Tibial nerve (tissue), 4 donors: Measurements from ENCODE around the gene DRC1. TPM values are rescaled to one million over a fixed set of nuclear protein-coding genes. Genes with fewer than 3 reads are reported as not detected.
A peak's percentile ranks its signal among the peaks of the same experiment; 100 is the strongest.

Experiments used
- DNase-seq, 2 donors: peaks; one replicate each; pipeline ENCODE4 v3.0.0-alpha.2; 2019; ENCODE audit warnings: low spot score in 2 of 2
- H3K27ac ChIP-seq, 4 donors: fragments of 200-600 bp; sonication (generic) in 3 of 4; one replicate each; pipeline ENCODE4 v1.5.1; 2017 to 2019; ENCODE audit warnings: mild to moderate bottlenecking in 1 of 4
- H3K27me3 ChIP-seq, 2 donors: fragments of 200-600 bp; sonication (generic) in 1 of 2; one replicate each; pipeline versions ENCODE4 v1.5.1 to v1.6.0; 2017 to 2019
- H3K36me3 ChIP-seq, 3 donors: fragments of 200-600 bp; sonication (generic); one replicate each; pipeline ENCODE4 v1.5.1; 2018 to 2019
- H3K4me1 ChIP-seq, 4 donors: fragments of 200-600 bp; sonication (generic) in 3 of 4; one replicate each; pipeline ENCODE4 v1.5.1; 2017 to 2019
- H3K4me3 ChIP-seq, 4 donors: fragments of 200-600 bp; sonication (generic) in 3 of 4; one replicate each; pipeline ENCODE4 v1.5.1; 2017 to 2019; ENCODE audit warnings: mild to moderate bottlenecking in 1 of 4, moderate library complexity in 1 of 4
- H3K9me3 ChIP-seq, 4 donors: fragments of 200-600 bp; sonication (generic) in 3 of 4; one replicate each; pipeline ENCODE4 v1.5.1; 2017 to 2019
- EP300 ChIP-seq, 2 donors: sonication (generic); formaldehyde crosslinking; IDR thresholded peaks; one replicate each; pipeline ENCODE4 v1.6.1; 2017; ENCODE audit warnings: antibody characterized with exemption in 2 of 2, mild to moderate bottlenecking in 1 of 2
- POLR2A ChIP-seq, 2 donors: fragments of 450-650 bp; IDR thresholded peaks; one replicate each; pipeline ENCODE4 v1.6.1; 2017; ENCODE audit warnings: antibody characterized with exemption in 2 of 2, mild to moderate bottlenecking in 2 of 2, moderate library complexity in 2 of 2
- WGBS, 2 donors: methylation state at CpG; one replicate each; pipeline ENCODE4 v1.1.5; 2018; 5-methylcytosine and 5-hydroxymethylcytosine counted together
- total RNA-seq, 4 donors: library from RNA; depleted of rRNA; stranded (reverse); fragments of >200 nt; gene quantifications; one replicate each; pipeline ENCODE4 v1.1.0, GENCODE V29; 2016
- TF ChIP-seq, protein P1 (sequence below), 5 experiments: fragments of 200-600 bp in 3 of 5; fragments of 450-650 bp in 2 of 5; sonication (generic) in 3 of 5; IDR thresholded peaks; one replicate each; pipeline ENCODE4 v1.5.1; 2016 to 2019; ENCODE audit warnings: antibody characterized with exemption in 5 of 5, mild to moderate bottlenecking in 3 of 5, moderate library complexity in 2 of 5

The DRC1 gene
- total RNA-seq, 4 donors from 2014 or later, result 0.22 to 5.7 (median 1.7) TPM

DNA sequence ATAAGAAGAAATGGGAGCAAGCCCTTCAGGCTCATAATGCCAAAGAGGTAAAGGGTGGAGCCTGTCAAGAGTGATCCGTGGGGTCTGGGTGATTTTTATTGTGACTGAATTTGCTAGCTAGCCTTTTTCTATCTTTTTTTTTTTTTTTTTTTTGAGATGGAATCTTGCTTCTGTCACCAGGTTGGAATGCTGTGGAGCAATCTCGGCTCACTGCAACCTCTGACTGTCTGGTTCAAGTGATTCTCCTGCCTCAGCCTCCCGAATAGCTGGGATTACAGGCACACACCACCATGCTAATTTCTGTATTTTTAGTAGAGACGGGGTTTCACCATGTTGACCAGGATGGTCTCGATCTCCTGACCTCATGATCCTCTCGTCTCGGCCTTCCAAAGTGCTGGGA lies 29.1 kb downstream of the DRC1 start:
- Histone ChIP-seq H3K36me3 (no peaks in the 10 kb centered on the region), H3K4me3 (no peak overlapping the region), H3K9me3 (no peaks in the 10 kb centered on the region), H3K27me3 (no peaks in the 10 kb centered on the region), H3K27ac (peak overlapping the region in 2 of 4 donors; percentile 19 to 72), H3K4me1 (peaks cover 0 to 28% (median 9%) of the 10 kb centered on the region in 4 donors)
- no peak for DNase-seq
- 84 to 93% methylated on average over 7 of the region's 7 CpGs for WGBS, 2 donors
- TF ChIP-seq, protein P1, sequence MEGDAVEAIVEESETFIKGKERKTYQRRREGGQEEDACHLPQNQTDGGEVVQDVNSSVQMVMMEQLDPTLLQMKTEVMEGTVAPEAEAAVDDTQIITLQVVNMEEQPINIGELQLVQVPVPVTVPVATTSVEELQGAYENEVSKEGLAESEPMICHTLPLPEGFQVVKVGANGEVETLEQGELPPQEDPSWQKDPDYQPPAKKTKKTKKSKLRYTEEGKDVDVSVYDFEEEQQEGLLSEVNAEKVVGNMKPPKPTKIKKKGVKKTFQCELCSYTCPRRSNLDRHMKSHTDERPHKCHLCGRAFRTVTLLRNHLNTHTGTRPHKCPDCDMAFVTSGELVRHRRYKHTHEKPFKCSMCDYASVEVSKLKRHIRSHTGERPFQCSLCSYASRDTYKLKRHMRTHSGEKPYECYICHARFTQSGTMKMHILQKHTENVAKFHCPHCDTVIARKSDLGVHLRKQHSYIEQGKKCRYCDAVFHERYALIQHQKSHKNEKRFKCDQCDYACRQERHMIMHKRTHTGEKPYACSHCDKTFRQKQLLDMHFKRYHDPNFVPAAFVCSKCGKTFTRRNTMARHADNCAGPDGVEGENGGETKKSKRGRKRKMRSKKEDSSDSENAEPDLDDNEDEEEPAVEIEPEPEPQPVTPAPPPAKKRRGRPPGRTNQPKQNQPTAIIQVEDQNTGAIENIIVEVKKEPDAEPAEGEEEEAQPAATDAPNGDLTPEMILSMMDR (IDR thresholded peaks at IDR 0.05), result no peak
- no peak for TF ChIP-seq EP300 (IDR thresholded peaks at IDR 0.05)
- no peak for TF ChIP-seq POLR2A (IDR thresholded peaks at IDR 0.05)

DNA sequence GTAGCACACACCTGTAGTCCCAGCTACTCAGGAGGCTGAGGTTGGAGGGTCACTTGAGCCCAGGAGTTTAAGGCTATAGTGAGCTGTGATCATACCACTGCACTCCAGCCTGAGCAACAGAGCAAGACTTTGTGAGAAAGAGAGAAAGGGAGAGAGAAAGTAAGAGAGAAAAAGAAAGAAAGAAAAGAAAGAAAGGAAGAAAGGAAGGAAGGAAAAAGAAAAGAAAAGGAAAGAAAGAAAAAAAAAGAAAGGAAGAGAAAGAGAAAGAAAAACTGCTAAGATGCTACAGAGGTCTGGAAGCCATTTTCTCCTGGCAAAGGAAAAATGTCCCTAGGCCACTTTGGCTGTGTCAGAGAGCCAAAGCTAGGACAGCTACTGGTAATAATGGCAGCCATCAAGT lies 30.6 kb downstream of the DRC1 start:
- peak overlapping the region; percentile 24 to 85 (median 64) for H3K27ac ChIP-seq
- no peak for DNase-seq

DNA sequence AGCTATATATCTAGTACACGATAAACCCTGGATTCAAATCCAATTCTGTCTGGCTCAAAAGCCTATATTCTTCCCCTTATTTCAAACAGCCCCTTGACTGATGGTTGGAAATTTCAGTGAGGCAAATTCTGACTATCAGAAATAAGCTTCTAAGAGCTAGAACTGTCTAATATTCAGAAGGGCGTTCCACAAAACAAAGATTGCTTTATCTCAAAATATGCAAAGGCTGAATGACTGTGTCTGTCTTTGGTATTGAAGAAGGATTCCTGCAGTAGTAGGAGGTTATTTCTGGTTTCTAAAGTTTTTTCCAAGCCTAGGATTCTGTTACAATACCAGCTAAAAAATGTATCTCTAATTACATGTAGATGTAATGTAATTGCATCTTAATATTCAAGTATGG lies 31.1 kb downstream of the DRC1 start:
- H3K27me3 ChIP-seq, result no peaks in the 10 kb centered on the region
- no peak for DNase-seq
- H3K4me1 ChIP-seq, result peaks cover 0 to 28% (median 9%) of the 10 kb centered on the region in 4 donors
- H3K36me3 ChIP-seq, result no peaks in the 10 kb centered on the region
- WGBS, 2 donors, result 30 to 39% methylated on average over 2 of the region's 2 CpGs
- TF ChIP-seq, protein P1 (IDR thresholded peaks at IDR 0.05), result no peak
- TF ChIP-seq EP300 (IDR thresholded peaks at IDR 0.05) (no peak), POLR2A (IDR thresholded peaks at IDR 0.05) (no peak)
- H3K9me3 ChIP-seq, result no peaks in the 10 kb centered on the region
- peak overlapping the region; percentile 24 to 85 (median 64) for H3K27ac ChIP-seq
- H3K4me3 ChIP-seq, result no peak overlapping the region

More for the DNA sequence above, 30.6 kb downstream of the DRC1 start:
- no peaks in the 10 kb centered on the region for H3K9me3 ChIP-seq
- peaks cover 0 to 28% (median 9%) of the 10 kb centered on the region in 4 donors for H3K4me1 ChIP-seq
- H3K4me3 ChIP-seq, result no peak overlapping the region
- TF ChIP-seq POLR2A (IDR thresholded peaks at IDR 0.05) (no peak), EP300 (IDR thresholded peaks at IDR 0.05) (no peak)
- TF ChIP-seq, protein P1 (IDR thresholded peaks at IDR 0.05), result no peak
- H3K27me3 ChIP-seq, result no peaks in the 10 kb centered on the region
- H3K36me3 ChIP-seq, result no peaks in the 10 kb centered on the region

DNA sequence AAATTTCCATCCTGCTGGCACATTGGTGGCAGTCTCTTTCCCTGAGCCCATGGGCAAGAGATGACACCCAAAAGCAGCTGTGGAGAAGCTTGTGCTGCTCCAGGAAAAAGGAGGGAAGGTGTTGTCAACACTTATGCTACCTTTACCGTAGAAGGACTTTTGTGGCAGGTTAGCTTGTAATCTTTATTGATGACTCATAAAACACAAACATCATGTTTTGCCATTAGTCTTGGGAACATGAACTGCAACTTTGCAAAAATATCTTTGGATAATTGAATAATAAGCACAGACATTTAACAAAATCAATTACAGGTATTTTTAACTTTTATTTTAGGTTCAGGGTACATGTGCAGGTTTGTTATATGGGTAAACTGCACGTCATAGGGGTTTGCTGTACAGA lies 33.4 kb downstream of the DRC1 start:
- 94% methylated on average over 2 of the region's 2 CpGs for WGBS, 2 donors
- H3K27me3 ChIP-seq, result no peaks in the 10 kb centered on the region
- DNase-seq, result no peak

DNA sequence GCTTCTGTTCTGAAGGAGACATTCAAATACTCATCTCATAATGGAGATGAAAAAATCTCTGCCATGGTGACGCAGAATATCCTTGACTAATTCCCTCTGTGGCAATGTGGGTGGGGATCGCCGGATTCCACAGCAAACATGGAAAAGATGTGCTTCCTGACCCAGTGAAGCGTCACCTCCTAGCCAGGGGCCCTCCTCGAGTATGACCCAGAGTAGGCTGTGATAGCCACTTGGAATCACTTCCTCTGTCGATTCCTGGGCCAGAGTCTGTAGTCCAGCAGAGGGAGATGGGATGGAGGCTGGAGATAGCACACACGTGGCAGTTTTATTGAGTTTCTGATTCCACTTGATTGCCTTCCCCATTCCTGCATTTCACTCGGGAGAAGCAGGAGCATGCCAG lies 36.8 kb downstream of the DRC1 start:
- Histone ChIP-seq H3K4me3 (no peak overlapping the region), H3K27ac (no peak overlapping the region), H3K36me3 (no peaks in the 10 kb centered on the region), H3K27me3 (no peaks in the 10 kb centered on the region), H3K4me1 (peaks cover 0 to 10% (median 1%) of the 10 kb centered on the region in 4 donors), H3K9me3 (no peaks in the 10 kb centered on the region)
- TF ChIP-seq EP300 (IDR thresholded peaks at IDR 0.05), result no peak
- no peak for TF ChIP-seq POLR2A (IDR thresholded peaks at IDR 0.05)
- TF ChIP-seq, protein P1 (IDR thresholded peaks at IDR 0.05), result no peak
- DNase-seq, result no peak
- WGBS, 2 donors, result 41 to 50% methylated on average over 8 of the region's 8 CpGs

More for the DNA sequence above, 33.4 kb downstream of the DRC1 start:
- H3K36me3 ChIP-seq, result no peaks in the 10 kb centered on the region
- no peak overlapping the region for H3K4me3 ChIP-seq
- TF ChIP-seq, protein P1 (IDR thresholded peaks at IDR 0.05), result no peak
- TF ChIP-seq EP300 (IDR thresholded peaks at IDR 0.05) (no peak), POLR2A (IDR thresholded peaks at IDR 0.05) (no peak)
- no peaks in the 10 kb centered on the region for H3K9me3 ChIP-seq
- peak overlapping the region in 2 of 4 donors; percentile 57 to 72 for H3K27ac ChIP-seq
- peaks cover 0 to 27% (median 9%) of the 10 kb centered on the region in 4 donors for H3K4me1 ChIP-seq
